ENCODE measurements around the gene VGLL4. TPM values are rescaled to one million over a fixed set of nuclear protein-coding genes. Genes with fewer than 3 reads are reported as not detected.

VGLL4 gene
- total RNA-seq, 1 experiment from 2014 or later, result 42.1 TPM

DNA sequence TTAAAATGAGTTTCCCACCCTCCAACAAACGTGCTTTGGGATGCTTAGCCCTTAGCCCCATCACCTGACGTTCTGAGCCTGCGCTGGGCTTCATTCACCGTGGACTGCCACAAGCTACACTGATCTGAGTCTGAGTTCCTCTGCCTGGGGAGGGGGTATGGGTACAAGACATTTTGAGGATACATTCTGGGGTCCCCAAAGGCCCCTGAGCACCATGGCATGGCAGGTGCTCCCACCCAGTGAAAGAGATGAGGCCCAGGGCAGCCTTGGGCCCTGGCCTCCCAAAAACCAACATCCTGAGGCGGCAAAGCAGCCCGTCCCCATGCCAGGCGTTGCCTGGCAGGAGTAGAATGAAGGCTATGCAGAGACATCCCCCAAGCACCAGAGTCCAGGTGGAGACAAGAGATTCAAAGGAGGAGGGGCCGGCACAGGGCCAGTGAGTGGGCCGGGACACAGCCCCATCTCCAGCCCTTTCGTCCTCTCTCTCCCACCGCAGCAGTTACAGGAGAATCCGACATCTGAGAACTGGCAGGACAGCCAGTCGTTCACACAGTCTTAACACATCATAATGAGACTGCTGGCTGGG is 74.5 kb downstream of the VGLL4 start:
- no peak for TF ChIP-seq CTCF (conservative IDR thresholded peaks at IDR 0.05)
- H3K27ac Mint-ChIP-seq, result peak overlapping the region in 1 of 3 experiments; percentile 58; a peak in 1 of 7 replicates
- Histone ChIP-seq H3K27ac (ENCODE audit: insufficient read length, low read depth, low read length) (no peak overlapping the region), H3K18ac (ENCODE audit: insufficient read length, low read depth, low read length) (no peak overlapping the region), H3K56ac (ENCODE audit: insufficient read length, low read depth, low read length) (no peak overlapping the region), H3K4me1 (ENCODE audit: insufficient read depth, low read length) (no peaks in the 10 kb centered on the region), H3K4ac (ENCODE audit: low read depth, low read length) (no peak overlapping the region), H2BK15ac (ENCODE audit: low read depth, low read length) (no peak overlapping the region), H2BK12ac (ENCODE audit: insufficient read length, low read depth, low read length) (no peak overlapping the region), H2BK120ac (ENCODE audit: low read depth, low read length, poor library complexity, severe bottlenecking) (no peak overlapping the region), H2BK20ac (ENCODE audit: low read depth, low read length, poor library complexity, severe bottlenecking) (no peak overlapping the region), H2AFZ (ENCODE audit: low read length) (no peak overlapping the region), H4K91ac (ENCODE audit: insufficient read length, low read depth, low read length) (no peak overlapping the region), H3K9me3 (ENCODE audit: control insufficient read depth, low read depth, low read length) (no peaks in the 10 kb centered on the region), H4K20me1 (ENCODE audit: control insufficient read depth, insufficient read depth, insufficient read length) (peaks cover 2% of the 10 kb centered on the region), H3K9ac (ENCODE audit: extremely low read depth, insufficient read length, low read length) (no peak overlapping the region), H3K4me2 (ENCODE audit: insufficient read depth, insufficient read length, low read length) (no peak overlapping the region), H4K5ac (ENCODE audit: insufficient read length, low read depth, low read length) (no peak overlapping the region), H2BK5ac (ENCODE audit: insufficient read length, low read length) (no peak overlapping the region), H3K79me1 (ENCODE audit: insufficient read depth, low read depth, low read length, poor library complexity, severe bottlenecking) (peaks cover 3% of the 10 kb centered on the region), H3K23me2 (ENCODE audit: insufficient read length, low read depth, low read length, poor library complexity, severe bottlenecking) (no peaks in the 10 kb centered on the region), H4K8ac (replicated peaks; ENCODE audit: insufficient read length, low read depth, low read length) (no peak overlapping the region), H3K27me3 (ENCODE audit: insufficient read depth, low read length) (no peaks in the 10 kb centered on the region), H3K23ac (ENCODE audit: insufficient read length, low read depth, low read length) (no peak overlapping the region), H3T11ph (ENCODE audit: low read length) (no peak overlapping the region), H3K79me2 (ENCODE audit: insufficient read depth, low read length) (no peaks in the 10 kb centered on the region; the same call in 1 of the 2 replicates), H2AK5ac (ENCODE audit: insufficient read length, low read length) (no peak overlapping the region), H3K14ac (ENCODE audit: insufficient read depth, low read length) (no peak overlapping the region; the same call in 1 of the 2 replicates)
- peaks cover 1% of the 10 kb centered on the region; the same call in 1 of the 2 replicates for H3K27me3 Mint-ChIP-seq (ENCODE audit: low read depth)
- DNase-seq, result no peak
- H3K36me3 Mint-ChIP-seq (ENCODE audit: insufficient read depth in 1 of 3, low read depth in 3 of 3), result peaks cover 2 to 25% (median 9%) of the 10 kb centered on the region in 3 experiments; a peak in 5 of 7 replicates
- 0 out of 4 replicates have a peak, but pooled peaks cover 0 to 5% of the 10 kb centered on the region in 2 experiments for H3K4me1 Mint-ChIP-seq
- no peak overlapping the region for H3K4me3 Mint-ChIP-seq
- WGBS (ENCODE audit: extremely low coverage, insufficient read length, low lambda C conversion rate), result no CpG with 5 or more reads among the region's 13 CpGs
- H3K9me3 Mint-ChIP-seq, result no peaks in the 10 kb centered on the region

Measured in H9 (cell line).